K562 (cell line): Measurements from ENCODE around the gene SORT1. TPM values are rescaled to one million over a fixed set of nuclear protein-coding genes. Genes with fewer than 3 reads are reported as not detected.

Source experiments
- BDP1 ChIP-seq: IDR thresholded peaks from 3 replicates; pipeline ENCODE4 v1.6.1; 2011; ENCODE audit not compliant: insufficient read length, insufficient read depth
- BRCA1 ChIP-seq, 2 experiments: fragments of 450-650 bp in 1 of 2; sonication (generic) in 1 of 2; formaldehyde crosslinking in 1 of 2; IDR thresholded peaks; 2 replicates each; pipeline versions ENCODE4 v1.5.0 to v1.6.1; 2017 to 2020; ENCODE audit warnings: mild to moderate bottlenecking in 1 of 2, missing genetic modification reagents in 1 of 2
- CBFA2T3 ChIP-seq: fragments of 450-650 bp; IDR thresholded peaks from 2 replicates; pipeline ENCODE4 v1.6.1; 2017
- COPS2 ChIP-seq: fragments of 450-650 bp; conservative IDR thresholded peaks from 2 replicates; pipeline ENCODE4 v1.6.1; 2016; ENCODE audit warnings: mild to moderate bottlenecking, moderate library complexity
- DEAF1 ChIP-seq: fragments of 450-650 bp; formaldehyde crosslinking; IDR thresholded peaks from 2 replicates; pipeline ENCODE4 v1.4.0; 2020; ENCODE audit warnings: mild to moderate bottlenecking, moderate library complexity
- ELF2 ChIP-seq: fragments of 250-450 bp; sonication (Bioruptor Pico); IDR thresholded peaks from 2 replicates; pipeline ENCODE4 v1.5.0; 2021; ENCODE audit warnings: mild to moderate bottlenecking
- FOS ChIP-seq: IDR thresholded peaks from 3 replicates; pipeline ENCODE4 v1.6.1; 2011; ENCODE audit not compliant: insufficient read length; ENCODE audit errors: extremely low read depth
- HLTF ChIP-seq: fragments of 450-650 bp; IDR thresholded peaks from 2 replicates; pipeline ENCODE4 v1.6.1; 2016
- IRF9 ChIP-seq: fragments of 450-650 bp; IDR thresholded peaks from 2 replicates; pipeline ENCODE4 v1.6.1; 2016; ENCODE audit warnings: missing biosample characterization, missing genetic modification characterization
- KLF13 ChIP-seq: fragments of 450-650 bp; IDR thresholded peaks from 2 replicates; pipeline ENCODE4 v1.6.1; 2016; ENCODE audit warnings: missing genetic modification characterization, low read depth, mild to moderate bottlenecking, missing compliant biosample characterization, moderate library complexity, borderline replicate concordance
- MNT ChIP-seq, 2 experiments: fragments of 450-650 bp; conservative IDR thresholded peaks; 2 replicates each; pipeline ENCODE4 v1.6.1; 2017; ENCODE audit warnings: mild to moderate bottlenecking in 2 of 2, moderate library complexity in 2 of 2
- NBN ChIP-seq: fragments of 450-650 bp; IDR thresholded peaks from 2 replicates; pipeline ENCODE4 v1.6.1; 2016; ENCODE audit warnings: low read depth, mild to moderate bottlenecking
- NCOA2 ChIP-seq, 2 experiments: fragments of 450-650 bp; IDR thresholded peaks; 2 replicates each; pipeline ENCODE4 v1.6.1; 2018; ENCODE audit warnings: mild to moderate bottlenecking in 2 of 2, moderate library complexity in 1 of 2; ENCODE audit not compliant: partially characterized antibody in 2 of 2
- PHF20 ChIP-seq: fragments of 450-650 bp; IDR thresholded peaks from 2 replicates; pipeline ENCODE4 v1.6.1; 2018; ENCODE audit not compliant: partially characterized antibody
- POLR2B ChIP-seq: fragments of 450-650 bp; IDR thresholded peaks from 2 replicates; pipeline ENCODE4 v1.6.1; 2018; ENCODE audit warnings: low read depth; ENCODE audit not compliant: partially characterized antibody
- PTBP1 ChIP-seq: fragments of 200-400 bp; formaldehyde crosslinking; IDR thresholded peaks from 2 replicates; pipeline ENCODE4 v1.6.1; 2017; ENCODE audit warnings: low read depth, low read length
- RBM15 ChIP-seq: fragments of 200-400 bp; formaldehyde crosslinking; IDR thresholded peaks from 2 replicates; pipeline ENCODE4 v1.6.1; 2018; ENCODE audit warnings: mild to moderate bottlenecking, low read length, moderate library complexity; ENCODE audit not compliant: insufficient read depth
- RBM25 ChIP-seq: fragments of 200-400 bp; formaldehyde crosslinking; IDR thresholded peaks from 2 replicates; pipeline ENCODE4 v1.6.1; 2018; ENCODE audit warnings: low read length, low read depth, moderate library complexity; ENCODE audit not compliant: severe bottlenecking
- SMAD4 ChIP-seq: fragments of 250-450 bp; sonication (Bioruptor Pico); conservative IDR thresholded peaks from 2 replicates; pipeline ENCODE4 v1.8.0; 2021; ENCODE audit warnings: inconsistent platforms, mild to moderate bottlenecking, moderate library complexity
- ZBTB26 ChIP-seq: fragments of 450-650 bp; formaldehyde crosslinking; IDR thresholded peaks from 2 replicates; pipeline ENCODE4 v1.4.0; 2022; ENCODE audit warnings: missing genetic modification characterization
- ZC3H4 ChIP-seq: sonication (generic); formaldehyde crosslinking; IDR thresholded peaks from 2 replicates; pipeline ENCODE4 v1.9.0; 2021; ENCODE audit warnings: missing genetic modification reagents, borderline replicate concordance
- ZNF134 ChIP-seq: fragments of 250-450 bp; sonication (Bioruptor Pico); conservative IDR thresholded peaks from 2 replicates; pipeline ENCODE4 v1.4.0; 2020
- ZNF232 ChIP-seq: sonication (generic); formaldehyde crosslinking; IDR thresholded peaks from 2 replicates; pipeline ENCODE4 v1.8.0; 2022; ENCODE audit warnings: mild to moderate bottlenecking, missing genetic modification reagents
- ZNF3 ChIP-seq: fragments of 250-450 bp; sonication (Bioruptor Pico); IDR thresholded peaks from 2 replicates; pipeline ENCODE4 v1.5.0; 2021; ENCODE audit warnings: mild to moderate bottlenecking, moderate library complexity
- ZNF354B ChIP-seq: fragments of 250-450 bp; sonication (Bioruptor Pico); IDR thresholded peaks from 2 replicates; pipeline ENCODE4 v1.4.0; 2020
- ZNF766 ChIP-seq: fragments of 200-800 bp; sonication (Bioruptor generic); conservative IDR thresholded peaks from 2 replicates; pipeline ENCODE4 v1.6.1; 2016; ENCODE audit warnings: missing genetic modification characterization, missing compliant biosample characterization
- polyA plus RNA-seq, 8 experiments: library from polyadenylated mRNA; depleted of rRNA in 4 of 8; stranded (reverse) in 5 of 8; unstranded in 3 of 8; fragments of >200 nt; fragmentation: Nextera tagmentation in 2 of 8; fragmentation: Illumina TruSeq in 1 of 8; extraction: Ambion mirVana in 2 of 8; extraction: Trizol in 1 of 8; gene quantifications; 2 replicates each; pipeline versions ENCODE4 v1.2.1 to v1.2.3, GENCODE V29; 2011 to 2014; ENCODE audit warnings: inconsistent platforms in 1 of 8, missing spikeins in 1 of 8
- total RNA-seq, 7 experiments: library from RNA; depleted of rRNA in 6 of 7; stranded (reverse); fragments of >200 nt in 6 of 7; fragmentation: Illumina TruSeq in 2 of 7; extraction: Trizol in 2 of 7; gene quantifications; 2 replicates each; pipeline versions ENCODE4 v1.2.1 to v1.2.3, GENCODE V29; 2011 to 2021; ENCODE audit warnings: low replicate concordance in 1 of 7

The SORT1 gene
- total and polyA plus RNA-seq, 9 of the 15 experiments (the other 6 are each of a cell fraction or from before 2014, with no cell fraction given) = 27.4 to 112 (median 65.0) TPM

GRCh38 chr1:109393617-109394233 is 4.0 kb downstream of the SORT1 start (continued):
- TF ChIP-seq RBM25 (peak; percentile 60), RBM15 (no peak), NCOA2 (IDR thresholded peaks at IDR 0.05; ENCODE audit: partially characterized antibody in 2 of 2) (peak; percentile 19 to 46), PTBP1 (no peak), POLR2B (no peak), BRCA1 (IDR thresholded peaks at IDR 0.05) (no peak), BRCA1 (CRISPR knock-in tag; IDR thresholded peaks at IDR 0.05) (no peak), DEAF1 (peak; percentile 7; the same call in 1 of the 2 replicates), ZNF134 (CRISPR knock-in tag) (no peak), SMAD4 (0 out of 2 replicates have a peak, but pooled peaks have one; percentile 9), ZNF232 (CRISPR knock-in tag) (0 out of 2 replicates have a peak, but pooled peaks have one; percentile 30), KLF13 (tag) (no peak), MNT (conservative IDR thresholded peaks at IDR 0.05) (no peak), COPS2 (no peak), BDP1 (no peak), CBFA2T3 (peak; percentile 58), ELF2 (no peak), IRF9 (tag) (no peak), NBN (0 out of 2 replicates have a peak, but pooled peaks have one; percentile 12), ZBTB26 (CRISPR knock-in tag) (no peak), ZC3H4 (no peak), PHF20 (no peak), ZNF3 (CRISPR knock-in tag) (no peak), ZNF766 (CRISPR knock-in tag) (no peak; the same call in 1 of the 2 replicates), HLTF (no peak), ZNF354B (CRISPR knock-in tag) (no peak), FOS (no peak)
